Activated CD4-positive, alpha-beta T cell treated with anti-CD3 and anti-CD28 coated beads, Interleukin-2, amount 10 ng/mL, durations not matched to agents 7 days and 5 days (primary cell): Measurements from ENCODE around the gene SSR1. TPM values are rescaled to one million over a fixed set of nuclear protein-coding genes. Genes with fewer than 3 reads are reported as not detected.

Experiments
- CTCF ChIA-PET: fragments of 350-600 bp; sonication (Branson Sonifier 250); formaldehyde crosslinking; loops from one replicate; lab custom pipeline; 2021; ENCODE audit warnings: antibody characterized with exemption; lab: Charles Lee
- POLR2A ChIA-PET: fragments of 350-600 bp; sonication (Branson Sonifier 250); formaldehyde crosslinking; loops from one replicate; lab custom pipeline; 2021; ENCODE audit warnings: antibody characterized with exemption; lab: Charles Lee
- DNase-seq: peaks from one replicate; pipeline ENCODE4 v3.0.0-alpha.2; 2020
- H3K27ac Mint-ChIP-seq: one replicate; pipeline ENCODE4 v1.8.0; 2021; ENCODE audit warnings: mild to moderate bottlenecking, moderate library complexity, mixed read lengths
- H3K27me3 Mint-ChIP-seq: one replicate; pipeline ENCODE4 v1.8.0; 2021; ENCODE audit warnings: mixed read lengths
- H3K36me3 Mint-ChIP-seq: one replicate; pipeline ENCODE4 v1.8.0; 2021; ENCODE audit warnings: low read depth, mixed read lengths
- H3K4me1 Mint-ChIP-seq: one replicate; pipeline ENCODE4 v1.8.0; 2021; ENCODE audit warnings: mixed read lengths
- H3K4me3 Mint-ChIP-seq: one replicate; pipeline ENCODE4 v1.8.0; 2021; ENCODE audit warnings: mild to moderate bottlenecking, moderate library complexity, mixed read lengths
- H3K9me3 Mint-ChIP-seq: one replicate; pipeline ENCODE4 v1.8.0; 2021; ENCODE audit warnings: mixed read lengths
- total RNA-seq, 2 experiments: library from RNA; stranded (reverse); gene quantifications; one replicate each; pipeline ENCODE4 v1.2.3, GENCODE V29; 2021

Gene SSR1
- total RNA-seq, 2 experiments from 2014 or later: 141 to 150 TPM

DNA sequence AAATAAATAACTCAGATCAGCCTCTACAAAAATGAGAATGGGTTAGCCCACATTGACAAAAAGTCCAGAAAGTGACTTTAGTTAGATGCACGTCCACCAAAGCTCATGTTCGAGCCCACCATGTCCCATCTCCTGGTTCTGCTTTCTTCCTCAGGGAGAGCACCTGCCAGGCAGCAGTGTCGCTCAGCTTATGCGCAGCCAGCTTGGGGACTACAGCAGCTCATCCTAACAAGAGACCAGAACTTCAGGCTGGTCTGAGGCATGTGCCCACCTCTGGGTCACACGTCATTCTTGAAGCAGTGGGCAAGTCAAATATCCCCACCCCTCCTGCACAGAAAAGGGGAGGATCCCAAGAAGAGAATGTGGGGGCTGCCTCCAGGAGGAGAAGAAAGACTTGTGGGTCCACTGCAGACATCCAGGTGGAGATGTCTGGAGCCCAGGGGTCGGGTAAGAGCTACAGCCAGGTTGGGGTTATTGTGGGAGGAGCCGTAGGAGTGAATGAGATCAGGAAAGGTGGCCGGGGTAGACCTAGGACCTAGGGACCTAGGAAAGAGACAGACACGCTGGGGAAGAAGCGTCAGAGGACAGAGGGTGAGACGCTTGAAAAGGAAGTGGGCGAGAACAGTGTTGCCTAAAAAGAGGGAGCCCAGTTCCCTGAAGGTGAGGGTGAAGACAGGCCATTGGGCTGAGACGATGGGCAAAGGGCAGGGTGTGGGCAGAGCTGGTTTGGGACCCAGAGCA is 52.5 kb downstream of the SSR1 start:
- CTCF ChIA-PET: interaction anchor here (1.4 to 2.0 kb wide), 2 partner anchors 15 to 557 kb away, joined by 4 to 7 read pairs; no protein-coding TSS in a partner anchor
- H3K9me3 Mint-ChIP-seq: peaks cover 4% of the 10 kb centered on the region
- H3K27ac Mint-ChIP-seq: peak overlapping the region; percentile 4
- H3K36me3 Mint-ChIP-seq: no peaks in the 10 kb centered on the region
- H3K27me3 Mint-ChIP-seq: peaks cover 19% of the 10 kb centered on the region
- H3K4me1 Mint-ChIP-seq: peaks cover 16% of the 10 kb centered on the region
- POLR2A ChIA-PET: no interaction called here
- peak overlapping the region; percentile 62 for H3K4me3 Mint-ChIP-seq
- no peak for DNase-seq

DNA sequence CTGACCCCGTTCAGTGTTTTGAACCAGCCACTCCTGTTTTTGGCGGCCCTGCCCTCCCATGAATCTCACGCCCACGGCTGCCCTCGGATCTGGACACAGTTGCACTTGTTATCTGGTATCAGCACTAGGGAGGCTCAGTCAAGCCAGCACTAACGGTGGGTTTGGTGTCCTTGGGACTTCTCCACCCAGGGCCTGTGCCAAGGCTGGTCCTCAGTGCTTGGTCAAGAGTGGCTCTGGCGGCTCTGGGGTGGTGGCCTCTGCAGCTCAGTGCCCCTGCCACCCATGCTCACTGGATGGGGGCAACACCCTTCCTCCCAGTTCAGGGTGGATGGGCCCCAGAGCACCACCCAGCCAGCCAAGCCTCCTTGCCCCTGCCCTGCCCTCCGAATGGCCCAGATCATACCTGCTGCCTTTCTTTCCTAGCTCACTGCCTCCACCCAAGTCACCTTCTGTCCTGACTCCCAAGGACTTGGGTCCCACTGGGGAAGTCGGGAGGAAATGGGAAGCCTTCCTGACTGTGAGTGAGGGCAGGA is 54.7 kb downstream of the SSR1 start:
- H3K4me3 Mint-ChIP-seq: no peak overlapping the region
- H3K9me3 Mint-ChIP-seq: peaks cover 4% of the 10 kb centered on the region
- H3K27me3 Mint-ChIP-seq: peaks cover 19% of the 10 kb centered on the region
- H3K4me1 Mint-ChIP-seq: peaks cover 16% of the 10 kb centered on the region
- DNase-seq: no peak
- no peaks in the 10 kb centered on the region for H3K36me3 Mint-ChIP-seq
- CTCF ChIA-PET: no interaction called here
- POLR2A ChIA-PET: no interaction called here
- no peak overlapping the region for H3K27ac Mint-ChIP-seq

DNA sequence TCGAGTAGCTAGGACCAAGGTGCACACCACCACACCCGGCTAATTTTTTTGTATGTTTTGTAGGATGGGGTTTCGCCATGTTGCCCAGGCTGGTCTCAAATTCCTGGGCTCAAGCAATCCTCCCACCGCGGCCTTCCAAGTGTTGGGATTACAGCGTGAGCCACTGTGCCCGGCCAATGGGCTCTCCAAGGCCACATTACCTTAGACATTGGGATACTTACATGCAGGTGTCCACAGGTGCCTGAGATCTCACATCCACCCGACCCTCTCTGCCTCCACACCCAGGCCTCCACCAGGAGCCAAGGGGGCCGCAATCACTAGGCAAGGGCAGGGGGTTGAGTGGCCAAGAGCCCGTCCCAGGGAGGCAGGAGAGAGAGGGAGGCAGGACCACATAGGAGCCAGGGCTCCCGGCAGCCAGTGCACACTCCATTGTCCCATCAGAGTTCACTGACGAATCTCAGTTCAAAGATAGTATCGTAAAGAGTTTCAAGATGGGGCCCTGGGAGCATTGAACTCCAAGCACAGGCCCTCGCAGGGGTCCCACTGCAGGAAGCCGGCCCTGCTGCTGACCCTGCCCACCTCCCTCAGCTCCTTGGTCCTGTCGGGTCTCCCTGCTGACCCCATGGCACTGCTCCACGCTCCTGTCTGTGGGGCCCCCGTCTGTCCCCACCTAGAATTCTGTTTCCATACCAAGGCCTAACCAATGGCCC is 55.3 kb downstream of the SSR1 start:
- H3K27ac Mint-ChIP-seq: no peak overlapping the region
- H3K4me1 Mint-ChIP-seq: peaks cover 16% of the 10 kb centered on the region
- DNase-seq: no peak
- ChIA-PET POLR2A (no interaction called here), CTCF (interaction anchor here (0.6 kb wide), 1 partner anchor 167 kb away, joined by 3 read pairs; no protein-coding TSS in a partner anchor)
- H3K9me3 Mint-ChIP-seq: peaks cover 4% of the 10 kb centered on the region
- no peaks in the 10 kb centered on the region for H3K36me3 Mint-ChIP-seq
- no peak overlapping the region for H3K4me3 Mint-ChIP-seq
- peaks cover 19% of the 10 kb centered on the region for H3K27me3 Mint-ChIP-seq

DNA sequence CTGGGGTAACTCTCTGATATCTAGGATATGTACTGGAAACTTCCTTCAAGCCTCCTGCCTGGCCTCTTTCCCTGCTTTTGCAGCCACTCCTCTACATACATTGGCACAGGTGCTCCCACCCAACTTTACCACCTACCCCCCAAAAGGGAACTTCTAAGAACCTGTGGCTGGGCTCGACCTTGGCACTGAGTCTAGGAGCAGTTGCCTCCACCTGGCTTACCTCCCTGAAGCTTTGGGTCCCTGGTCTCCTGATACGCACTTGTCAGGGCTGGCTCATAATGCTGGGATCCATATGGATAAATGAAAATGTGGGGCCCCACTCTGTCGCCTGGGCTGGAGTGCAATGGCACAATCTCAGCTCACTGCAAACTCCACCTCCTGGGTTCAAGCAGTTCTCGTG is 56.2 kb downstream of the SSR1 start:
- Mint-ChIP-seq H3K4me3 (no peak overlapping the region), H3K9me3 (peaks cover 4% of the 10 kb centered on the region), H3K27ac (peak overlapping the region; percentile 36), H3K4me1 (peaks cover 12% of the 10 kb centered on the region), H3K36me3 (no peaks in the 10 kb centered on the region), H3K27me3 (peaks cover 19% of the 10 kb centered on the region)
- DNase-seq: no peak
- ChIA-PET CTCF (interaction anchor here (0.6 kb wide), 1 partner anchor 166 kb away, joined by 3 read pairs; no protein-coding TSS in a partner anchor), POLR2A (no interaction called here)

DNA sequence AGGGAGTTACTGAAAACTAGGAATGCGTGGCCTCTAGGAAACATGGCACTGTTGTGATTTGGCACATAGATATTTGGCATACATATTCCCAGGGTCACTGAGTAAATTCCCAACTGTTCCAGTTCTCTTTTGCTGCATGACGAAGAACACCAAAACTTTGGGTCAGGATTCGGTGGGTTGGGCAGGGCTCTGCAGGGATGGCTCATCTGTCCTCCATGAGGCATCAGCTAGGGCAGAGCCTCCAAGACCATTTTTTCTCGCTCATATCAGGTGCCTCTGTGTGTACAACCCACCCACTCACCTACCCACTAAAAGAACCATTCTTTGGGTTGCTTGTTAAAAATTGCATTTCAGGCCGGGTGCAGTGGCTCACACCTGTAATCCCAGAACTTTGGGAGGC is 57.1 kb downstream of the SSR1 start:
- POLR2A ChIA-PET: no interaction called here
- no peaks in the 10 kb centered on the region for H3K36me3 Mint-ChIP-seq
- peaks cover 4% of the 10 kb centered on the region for H3K9me3 Mint-ChIP-seq
- peaks cover 16% of the 10 kb centered on the region for H3K27me3 Mint-ChIP-seq
- no peak overlapping the region for H3K4me3 Mint-ChIP-seq
- H3K4me1 Mint-ChIP-seq: peaks cover 6% of the 10 kb centered on the region
- no peak overlapping the region for H3K27ac Mint-ChIP-seq
- DNase-seq: no peak
- CTCF ChIA-PET: interaction anchor here (1.2 to 2.0 kb wide), 2 partner anchors 11 to 21 kb away, joined by 3 to 6 read pairs; no protein-coding TSS in a partner anchor

DNA sequence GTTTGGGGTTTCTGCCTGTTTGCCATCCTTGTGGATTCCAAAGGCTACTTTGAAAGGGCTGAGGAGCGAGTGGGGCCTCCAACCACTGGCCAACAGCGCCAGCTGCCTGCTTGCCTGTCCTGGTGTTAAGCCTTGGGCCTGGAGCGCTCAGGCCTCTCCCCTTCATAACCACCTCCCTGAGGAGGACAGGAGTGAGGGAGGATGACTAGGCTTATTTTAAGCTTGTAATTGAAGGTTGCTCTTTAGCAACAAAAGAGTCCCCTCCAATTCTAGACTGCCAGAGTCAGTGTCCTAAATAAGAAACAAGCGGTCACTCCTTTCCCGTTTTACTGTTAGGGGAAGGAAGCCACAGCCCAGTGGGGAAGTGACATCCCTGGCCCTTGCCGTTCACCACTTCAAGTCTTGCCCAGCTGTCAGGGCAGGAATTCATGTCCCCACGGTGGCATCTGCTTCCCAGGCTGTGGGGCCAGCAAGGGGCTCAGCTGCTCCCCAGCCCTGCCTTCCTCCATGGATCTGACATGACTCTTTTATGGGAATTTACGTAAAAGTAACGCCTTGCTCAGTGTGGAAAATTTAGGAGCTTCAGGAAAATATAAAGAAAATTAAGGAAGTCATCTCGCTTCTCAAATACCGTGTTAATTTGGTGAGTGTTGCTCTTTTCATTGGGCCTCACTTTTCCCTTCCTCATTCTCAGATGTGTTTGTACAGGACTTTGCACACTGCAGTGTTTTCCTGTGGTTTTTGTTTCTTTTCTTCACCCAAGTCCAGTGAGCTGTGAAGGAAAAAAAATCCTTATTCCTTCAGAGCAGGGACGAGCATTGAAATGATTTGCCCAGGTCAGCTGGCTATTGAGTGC is 57.8 kb downstream of the SSR1 start:
- POLR2A ChIA-PET: no interaction called here

DNA sequence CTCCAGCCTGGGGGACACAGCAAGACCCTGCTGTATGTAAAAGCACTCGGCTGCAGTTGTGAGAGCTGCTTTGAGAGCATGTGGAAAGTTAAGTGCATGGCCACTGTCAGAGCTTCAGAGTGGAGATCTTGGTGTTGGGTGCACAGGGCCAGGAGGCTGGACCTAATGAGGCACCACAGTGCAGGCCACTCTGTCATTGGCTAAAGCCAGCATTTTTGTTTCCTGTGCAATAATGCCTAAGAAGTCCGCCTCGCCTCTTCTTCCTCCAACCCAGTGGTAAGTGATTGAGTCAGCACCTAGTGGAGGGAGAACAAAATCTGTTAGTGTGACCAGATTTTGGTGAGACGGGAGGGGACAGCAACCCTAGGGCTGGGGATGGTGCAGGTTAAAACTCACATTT is 60.6 kb downstream of the SSR1 start:
- peaks cover 4% of the 10 kb centered on the region for H3K9me3 Mint-ChIP-seq
- ChIA-PET CTCF (interaction anchor here (1.1 to 1.4 kb wide), 2 partner anchors 9 to 533 kb away, joined by 3 to 4 read pairs; no protein-coding TSS in a partner anchor), POLR2A (no interaction called here)
- no peak overlapping the region for H3K27ac Mint-ChIP-seq
- DNase-seq: no peak
- H3K36me3 Mint-ChIP-seq: peaks cover 4% of the 10 kb centered on the region
- no peak overlapping the region for H3K4me3 Mint-ChIP-seq
- H3K4me1 Mint-ChIP-seq: no peaks in the 10 kb centered on the region
- H3K27me3 Mint-ChIP-seq: no peaks in the 10 kb centered on the region

More for the DNA sequence above, 57.8 kb downstream of the SSR1 start:
- Mint-ChIP-seq H3K4me1 (no peaks in the 10 kb centered on the region), H3K9me3 (peaks cover 4% of the 10 kb centered on the region), H3K27ac (no peak overlapping the region), H3K27me3 (peaks cover 9% of the 10 kb centered on the region), H3K36me3 (no peaks in the 10 kb centered on the region), H3K4me3 (no peak overlapping the region)
- CTCF ChIA-PET: interaction anchor here (1.2 to 2.0 kb wide), 2 partner anchors 11 to 21 kb away, joined by 3 to 6 read pairs; no protein-coding TSS in a partner anchor
- DNase-seq: no peak

DNA sequence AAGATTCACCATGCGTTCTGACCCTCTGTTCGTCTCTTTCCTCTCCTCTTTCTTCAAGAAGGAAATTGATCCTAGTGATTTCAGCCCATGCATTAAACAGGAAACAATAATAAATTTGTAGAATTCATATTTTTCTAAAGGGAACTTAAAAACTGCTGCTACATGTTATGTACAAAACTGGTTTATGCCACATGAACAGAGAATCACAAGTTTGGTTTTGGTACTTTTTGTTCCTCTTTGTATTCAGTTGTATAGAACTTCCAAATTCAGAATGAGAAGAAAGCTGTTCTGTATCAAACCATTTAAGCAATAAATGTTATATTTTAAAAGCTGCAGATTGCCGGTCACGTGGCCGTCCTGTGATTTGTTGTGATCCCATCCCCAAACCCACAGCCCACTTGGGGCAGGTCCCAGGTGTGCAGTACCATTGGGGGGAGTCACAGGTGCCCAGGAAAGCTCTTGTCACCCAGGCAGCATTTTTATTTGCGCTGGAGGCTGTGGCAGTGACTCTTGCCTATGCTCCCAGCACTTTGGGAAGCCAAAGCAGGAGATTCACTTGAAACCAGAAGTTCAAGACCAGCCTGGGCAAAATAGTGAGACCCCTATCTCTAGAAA is 61.2 kb downstream of the SSR1 start:
- no peak overlapping the region for H3K4me3 Mint-ChIP-seq
- peaks cover 2% of the 10 kb centered on the region for H3K9me3 Mint-ChIP-seq

DNA sequence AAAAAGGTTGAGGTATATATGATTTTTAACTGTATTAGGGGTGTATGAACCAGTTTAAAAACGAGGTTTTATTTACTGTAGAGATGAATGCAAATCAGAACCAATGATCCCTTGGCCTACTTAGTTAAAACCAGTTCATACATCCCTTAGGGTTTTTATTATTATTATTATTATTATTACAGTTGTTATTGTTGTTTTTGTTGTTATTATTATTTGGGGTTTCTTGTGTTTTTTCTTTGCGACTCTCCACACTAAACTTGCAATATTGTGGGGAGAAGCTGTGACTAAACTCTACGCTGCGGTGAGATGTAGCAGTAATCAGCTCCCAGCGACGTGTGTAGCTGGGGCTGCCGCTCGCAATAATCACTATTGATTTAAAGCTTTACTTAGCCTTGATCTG is 62.2 kb downstream of the SSR1 start:
- Mint-ChIP-seq H3K36me3 (peaks cover 4% of the 10 kb centered on the region), H3K27ac (no peak overlapping the region), H3K4me1 (no peaks in the 10 kb centered on the region), H3K4me3 (no peak overlapping the region), H3K9me3 (no peaks in the 10 kb centered on the region), H3K27me3 (no peaks in the 10 kb centered on the region)
- ChIA-PET CTCF (interaction anchor here (0.6 to 1.5 kb wide), 5 partner anchors 7 to 574 kb away, joined by 3 to 4 read pairs (median 3); no protein-coding TSS in a partner anchor), POLR2A (no interaction called here)
- no peak for DNase-seq

More for the DNA sequence above, 61.2 kb downstream of the SSR1 start:
- ChIA-PET CTCF (interaction anchor here (1.1 to 1.4 kb wide), 3 partner anchors 8 to 532 kb away, joined by 3 to 4 read pairs (median 3); no protein-coding TSS in a partner anchor), POLR2A (no interaction called here)
- Mint-ChIP-seq H3K27ac (no peak overlapping the region), H3K4me1 (no peaks in the 10 kb centered on the region), H3K36me3 (peaks cover 4% of the 10 kb centered on the region), H3K27me3 (no peaks in the 10 kb centered on the region)
- no peak for DNase-seq

DNA sequence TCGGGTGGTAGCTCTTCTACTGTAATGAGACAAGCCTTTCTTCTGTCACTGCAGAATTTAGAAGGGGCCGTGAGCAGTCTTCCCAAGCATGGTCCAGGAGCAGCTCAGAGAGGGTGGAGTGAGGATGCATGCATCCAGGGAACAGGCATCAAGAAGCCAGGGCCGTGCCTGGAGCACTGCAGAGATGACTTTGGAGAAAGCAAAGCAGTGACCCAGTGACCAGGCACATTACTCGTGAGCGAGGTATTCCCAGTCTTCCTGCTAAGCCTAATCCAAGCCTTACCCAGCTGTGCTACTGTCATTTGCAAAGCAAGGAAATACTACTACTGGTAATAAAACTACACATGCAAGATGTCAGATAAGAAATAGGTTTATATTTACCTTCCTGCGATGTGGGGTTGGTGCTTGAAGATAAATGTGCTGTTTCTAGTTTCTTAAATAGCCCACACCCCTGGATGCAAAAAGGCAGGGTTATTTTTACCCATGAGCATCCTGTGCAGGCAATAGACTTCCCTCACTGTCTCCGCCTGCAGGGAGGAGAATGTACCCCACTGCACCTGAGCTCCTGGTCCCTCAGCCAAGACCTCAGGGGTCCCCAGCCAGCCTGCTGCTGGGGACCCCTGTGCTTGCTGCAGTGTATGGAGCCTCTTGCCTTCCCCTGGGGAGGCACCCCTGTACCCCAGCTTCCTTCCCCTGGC is 62.9 kb downstream of the SSR1 start:
- no peaks in the 10 kb centered on the region for H3K4me1 Mint-ChIP-seq
- no peaks in the 10 kb centered on the region for H3K27me3 Mint-ChIP-seq
- DNase-seq: no peak
- POLR2A ChIA-PET: no interaction called here
- CTCF ChIA-PET: interaction anchor here (0.6 to 1.6 kb wide), 5 partner anchors 9 to 573 kb away, joined by 3 to 5 read pairs (median 3); no protein-coding TSS in a partner anchor
- H3K4me3 Mint-ChIP-seq: no peak overlapping the region
- peaks cover 4% of the 10 kb centered on the region for H3K36me3 Mint-ChIP-seq
- no peak overlapping the region for H3K27ac Mint-ChIP-seq
- H3K9me3 Mint-ChIP-seq: no peaks in the 10 kb centered on the region

DNA sequence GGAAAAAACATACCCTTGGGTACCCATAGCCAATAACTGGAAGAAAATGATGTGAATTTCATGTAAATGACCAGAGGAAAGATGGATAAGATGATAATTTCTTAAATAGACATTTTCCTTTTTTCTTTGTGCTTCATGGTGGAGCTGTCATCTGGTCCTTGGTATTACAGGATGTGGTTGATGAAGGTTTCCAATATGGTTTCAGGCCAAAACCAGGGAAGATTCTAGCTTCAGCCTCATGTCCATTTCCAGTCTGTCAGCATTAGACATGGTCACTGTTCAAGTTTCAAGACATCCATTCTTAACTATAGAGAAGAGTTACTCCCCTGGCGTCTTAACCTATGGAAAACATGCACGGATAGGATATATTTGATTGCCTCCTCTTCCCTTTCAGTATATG is 63.6 kb downstream of the SSR1 start:
- DNase-seq: no peak
- Mint-ChIP-seq H3K4me3 (no peak overlapping the region), H3K27me3 (no peaks in the 10 kb centered on the region), H3K36me3 (peaks cover 4% of the 10 kb centered on the region), H3K27ac (no peak overlapping the region), H3K9me3 (no peaks in the 10 kb centered on the region), H3K4me1 (no peaks in the 10 kb centered on the region)
- POLR2A ChIA-PET: no interaction called here
- CTCF ChIA-PET: interaction anchor here (0.7 to 1.6 kb wide), 3 partner anchors 10 to 73 kb away, joined by 3 to 5 read pairs (median 3); no protein-coding TSS in a partner anchor
